Fibroblast of upper back skin (primary cell): ENCODE results near the gene GP9.
A peak's percentile ranks its signal among the peaks of the same experiment; 100 is the strongest.
"Not testable (repeated sequence)": the region's sequence is repeated elsewhere in the genome, so short reads cannot be mapped to it uniquely, and the experiment has no call there.

ENCODE experiments used
- DNase-seq: peaks from one replicate; pipeline ENCODE4 v3.0.0-alpha.2; 2013

Gene GP9

DNA sequence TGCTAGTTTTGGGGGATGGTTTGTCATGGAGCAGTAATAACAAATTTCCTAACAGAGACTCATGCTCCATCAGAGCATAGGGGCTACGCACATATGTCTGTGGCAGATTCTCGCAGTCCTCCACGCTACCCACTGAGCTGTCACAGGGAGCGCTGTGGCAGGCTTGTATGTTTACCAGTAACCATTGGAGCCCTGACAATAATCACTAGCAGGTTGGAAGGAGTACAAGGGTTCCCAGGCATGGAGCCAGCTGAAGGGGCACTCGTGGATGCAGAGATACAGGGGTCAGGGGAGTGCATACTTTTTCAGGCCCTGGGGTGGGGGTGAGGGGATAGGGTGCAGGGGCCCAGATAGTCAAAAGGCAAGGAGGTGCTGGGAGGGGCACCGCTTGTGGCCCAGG is 7.9 kb upstream of the GP9 start:
- no peak for DNase-seq

GRCh38 chr3:129054605-129055104 is 5.9 kb upstream of the GP9 start:
- DNase-seq: no peak

DNA sequence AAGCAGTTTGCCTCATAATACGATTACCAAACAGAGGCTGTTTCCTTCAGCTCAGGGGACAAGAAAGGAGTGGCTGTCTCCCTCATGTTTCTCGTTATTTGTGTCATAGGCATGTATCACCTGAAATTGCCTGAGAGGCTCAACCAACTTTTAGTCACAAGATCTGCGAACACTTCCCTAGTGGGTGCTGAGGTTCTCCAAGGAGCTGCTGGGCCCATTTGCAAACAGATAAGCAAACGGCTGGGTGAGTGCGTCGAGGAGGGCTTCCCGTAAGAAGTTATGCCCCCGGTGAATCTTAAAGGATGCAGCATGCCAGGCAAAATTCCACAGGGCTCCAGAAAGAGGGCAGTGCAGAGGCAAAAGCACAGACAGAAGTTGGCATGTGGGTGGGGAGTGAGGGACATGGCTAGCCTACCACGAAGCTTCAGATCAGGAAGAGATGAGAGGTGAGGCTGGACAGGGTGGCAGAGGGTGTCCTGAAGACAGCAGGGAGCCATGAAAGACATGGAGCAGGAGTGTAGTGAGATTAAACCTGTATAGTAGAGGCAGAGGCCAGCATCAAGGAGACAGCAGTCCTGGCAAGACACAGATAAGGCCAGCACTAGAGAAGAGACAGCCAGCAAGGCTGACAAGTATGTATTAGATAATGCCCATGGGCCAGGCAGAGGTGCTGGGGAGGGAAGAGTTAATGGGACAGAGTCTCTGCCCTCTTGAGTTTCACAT is 4.0 kb upstream of the GP9 start:
- DNase-seq: no peak

DNA sequence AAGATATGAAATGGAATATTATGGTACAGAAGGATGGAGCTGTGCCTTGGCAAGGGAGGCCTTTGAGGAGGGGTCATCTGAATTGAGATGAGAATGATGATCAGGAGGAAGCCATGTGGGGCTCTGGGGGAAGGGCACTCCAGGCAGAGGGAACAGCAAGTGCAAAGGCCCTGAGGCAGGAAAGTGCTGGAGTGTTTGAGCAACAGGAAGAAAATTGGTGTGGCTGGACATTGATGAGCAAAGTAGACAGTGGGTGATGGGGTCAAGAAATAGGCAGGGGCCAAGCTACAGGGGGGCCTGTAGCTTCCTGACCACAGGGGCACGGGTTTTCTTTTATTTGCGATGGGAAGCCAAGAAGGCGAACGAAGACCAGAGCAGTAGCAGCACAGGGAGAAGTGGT is 3.3 kb upstream of the GP9 start:
- no peak for DNase-seq

DNA sequence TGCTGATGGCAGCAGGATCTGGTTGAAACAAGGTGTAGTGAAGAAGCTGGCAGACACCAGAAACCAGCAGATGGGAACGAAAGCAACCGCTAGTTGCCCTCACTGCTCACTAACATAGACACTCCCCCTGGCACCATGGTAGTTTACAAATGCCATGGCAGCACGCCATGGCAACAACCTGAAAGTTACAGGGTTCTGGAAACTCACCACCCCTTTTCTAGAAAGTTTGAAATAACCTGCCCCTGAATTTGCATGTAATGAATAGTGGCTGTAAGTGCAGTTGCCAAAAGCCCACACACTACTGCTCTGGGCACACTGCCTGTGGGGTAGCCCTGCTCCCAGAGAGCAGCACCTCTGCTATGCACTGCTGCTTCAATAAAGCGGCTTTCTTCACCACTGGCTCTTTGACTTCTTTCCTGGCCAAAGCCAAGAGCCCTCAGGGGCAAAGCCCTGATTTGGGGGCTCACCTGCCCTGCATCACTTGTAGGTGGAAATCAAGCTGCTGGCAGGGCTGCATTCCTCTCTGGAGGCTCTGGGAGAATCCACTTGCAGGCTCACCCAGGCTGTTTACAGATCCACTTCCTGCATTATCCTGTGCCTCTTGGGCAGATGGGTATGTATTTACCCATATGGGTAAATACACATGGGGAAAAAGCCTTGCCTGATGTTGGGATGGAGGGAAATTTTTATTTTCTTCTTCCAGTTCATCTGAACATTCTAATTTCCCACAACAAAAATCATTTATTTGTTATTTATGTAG is 2.0 kb upstream of the GP9 start:
- no peak for DNase-seq

DNA sequence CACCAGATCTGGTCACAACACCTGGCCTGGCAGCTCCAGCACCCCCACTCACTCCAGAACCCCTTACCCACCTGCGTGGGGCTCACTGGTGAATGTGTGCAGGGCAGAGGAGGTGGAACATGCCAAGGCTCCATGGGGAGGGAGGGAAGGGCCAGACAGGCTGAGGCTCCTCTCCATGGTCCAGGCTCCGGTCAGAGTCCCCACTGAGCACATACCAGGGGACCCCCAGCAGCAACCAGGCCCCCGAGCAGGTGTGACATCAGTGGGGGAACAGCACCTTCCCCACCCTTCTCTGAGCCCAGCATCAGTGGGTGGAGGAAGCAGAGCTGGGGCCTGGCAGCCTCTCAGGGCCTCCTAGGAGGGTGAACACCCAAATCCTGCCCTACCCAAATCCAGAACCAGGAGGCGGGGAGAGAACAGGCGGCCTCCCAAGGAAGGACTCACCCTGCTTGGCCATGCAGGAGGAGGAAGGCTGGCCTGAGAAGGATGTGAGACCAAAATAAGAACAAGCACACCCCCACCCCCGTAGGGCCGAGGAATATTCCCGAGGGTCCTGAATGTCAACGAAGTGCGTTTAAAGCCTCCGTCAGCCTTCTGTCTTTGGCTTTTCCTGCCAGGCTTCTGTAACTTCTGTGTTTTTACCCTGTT is 1.1 kb upstream of the GP9 start:
- DNase-seq: no peak

- DNase-seq: no peak
Observed at GRCh38 chr3:129061023-129061887, 676 bp downstream of the GP9 start.

GRCh38 chr3:129061888-129062834 is 1.6 kb downstream of the GP9 start:
- DNase-seq: no peak

DNA sequence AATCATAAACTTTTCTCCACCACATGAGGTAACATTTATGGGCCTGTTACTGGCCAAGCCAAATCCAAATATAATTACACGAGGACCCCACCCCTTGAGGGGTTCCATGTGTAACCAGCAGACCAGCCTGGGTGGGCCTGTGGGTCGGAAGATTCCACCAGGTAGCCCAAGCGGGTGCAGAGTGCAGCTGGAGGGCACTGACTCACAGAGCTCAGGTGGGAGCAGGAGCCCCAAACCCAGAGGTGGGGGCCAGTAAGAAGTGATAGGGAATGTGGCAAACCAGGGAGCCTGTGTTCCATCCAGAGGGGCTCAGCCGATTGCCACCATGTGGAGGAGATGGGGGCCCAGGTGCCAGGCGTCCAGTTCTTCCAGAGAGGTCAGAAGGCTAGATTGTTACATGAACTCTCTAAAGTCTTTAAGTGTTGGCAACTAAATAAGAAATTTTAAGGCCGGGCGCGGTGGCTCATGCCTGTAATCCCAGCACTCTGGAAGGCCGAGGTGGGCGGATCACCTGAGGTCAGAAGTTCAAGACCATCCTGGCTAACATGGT is 2.6 kb downstream of the GP9 start:
- no peak for DNase-seq

DNA sequence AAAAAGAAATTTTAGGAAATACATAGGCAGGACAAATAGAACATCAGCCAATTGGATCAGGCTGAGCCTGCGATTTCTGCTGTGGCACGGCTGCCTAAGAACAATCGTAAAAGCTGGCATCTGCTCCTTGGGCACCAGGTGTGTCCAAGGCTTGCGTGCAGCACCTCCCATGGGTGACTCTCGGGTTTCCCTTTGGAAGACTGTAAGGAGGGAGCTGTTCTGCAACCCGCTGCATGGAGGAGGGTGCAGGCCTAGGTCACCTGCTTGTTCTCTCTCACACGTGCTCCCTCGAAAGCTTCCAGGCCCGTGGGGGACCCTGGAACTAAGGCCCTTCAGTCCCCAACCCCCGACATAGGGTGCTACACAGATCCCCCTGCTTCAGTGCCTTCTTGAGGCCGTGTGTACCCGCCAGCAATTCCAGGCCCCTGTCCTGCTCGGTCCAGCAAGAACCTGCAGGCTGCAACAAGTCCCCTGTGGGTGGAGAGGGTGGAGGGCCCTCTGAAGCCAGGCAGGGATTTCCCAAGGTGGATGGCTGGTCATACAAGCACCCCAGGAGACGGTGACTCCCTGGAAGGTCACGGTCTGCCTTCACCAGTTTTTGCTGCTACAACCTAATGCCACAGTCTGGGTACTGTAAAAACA is 3.4 kb downstream of the GP9 start:
- DNase-seq: no peak

DNA sequence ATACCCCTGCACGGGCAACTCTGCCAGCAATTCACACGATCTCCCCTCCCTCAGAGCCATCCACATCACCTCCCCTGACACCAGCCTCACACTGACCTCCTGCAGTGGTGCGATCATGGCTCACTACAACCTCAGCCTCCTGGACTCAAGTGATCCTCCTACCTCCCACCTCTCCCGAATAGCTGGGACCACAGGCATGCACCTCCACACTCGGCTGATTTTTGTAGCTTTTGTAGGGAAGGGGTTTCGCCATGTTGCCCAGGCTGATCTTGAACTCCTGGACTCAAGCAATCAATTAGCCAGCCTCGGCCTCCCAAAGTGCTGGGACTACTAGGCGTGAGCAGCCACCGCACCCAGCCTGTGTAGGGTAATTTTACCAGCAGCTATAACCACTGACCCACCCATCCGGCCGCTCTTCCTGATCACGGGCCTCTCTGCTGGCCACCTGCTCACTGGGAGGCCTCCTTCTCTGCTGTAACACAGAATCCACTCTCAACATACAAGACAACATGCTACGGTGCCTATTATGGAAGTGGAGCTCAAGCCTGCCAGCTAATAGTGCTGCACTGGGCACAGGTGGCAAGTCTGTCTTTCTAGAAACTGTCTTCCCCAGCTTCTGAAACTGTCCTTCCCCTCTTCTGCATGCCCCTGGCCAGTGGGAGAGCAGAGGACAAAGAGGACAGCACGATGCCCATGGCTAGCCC is 4.6 kb downstream of the GP9 start:
- DNase-seq: no peak

GRCh38 chr3:129065720-129066073 is 5.1 kb downstream of the GP9 start:
- DNase-seq: no peak

- not testable (repeated sequence) for DNase-seq
Observed at GRCh38 chr3:129067719-129068118, 7.1 kb downstream of the GP9 start.

DNA sequence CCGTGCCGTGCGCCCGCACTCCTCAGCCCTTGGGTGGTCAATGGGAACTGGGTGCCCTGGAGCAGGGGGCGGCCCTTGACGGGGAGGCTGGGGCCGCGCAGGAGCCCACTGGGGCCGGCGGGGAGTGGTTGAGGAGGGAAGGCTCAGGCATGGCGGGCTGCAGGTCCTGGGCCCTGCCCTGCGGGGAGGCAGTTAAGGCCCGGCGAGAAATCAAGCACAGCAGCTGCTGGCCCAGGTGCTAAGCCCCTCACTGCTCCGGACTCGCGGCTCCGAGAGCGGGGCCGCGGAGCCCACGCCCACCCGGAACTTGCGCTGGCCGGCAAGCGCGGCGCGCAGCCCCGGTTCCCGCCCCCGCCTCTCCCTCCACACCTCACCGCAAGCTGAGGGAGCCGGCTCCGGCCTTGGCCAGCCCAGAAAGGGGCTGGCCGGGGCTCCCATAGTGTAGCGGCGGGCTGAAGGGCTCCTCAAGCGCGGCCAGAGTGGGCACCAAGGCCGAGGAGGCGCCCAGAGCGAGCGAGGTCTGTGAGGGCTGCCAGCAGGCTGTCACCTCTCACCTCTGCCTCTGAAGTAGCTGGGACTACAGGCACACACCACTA is 7.8 kb downstream of the GP9 start:
- DNase-seq: peak; percentile 7

- DNase-seq: not testable (repeated sequence)
Observed at GRCh38 chr3:129069313-129070085, 8.9 kb downstream of the GP9 start.

DNA sequence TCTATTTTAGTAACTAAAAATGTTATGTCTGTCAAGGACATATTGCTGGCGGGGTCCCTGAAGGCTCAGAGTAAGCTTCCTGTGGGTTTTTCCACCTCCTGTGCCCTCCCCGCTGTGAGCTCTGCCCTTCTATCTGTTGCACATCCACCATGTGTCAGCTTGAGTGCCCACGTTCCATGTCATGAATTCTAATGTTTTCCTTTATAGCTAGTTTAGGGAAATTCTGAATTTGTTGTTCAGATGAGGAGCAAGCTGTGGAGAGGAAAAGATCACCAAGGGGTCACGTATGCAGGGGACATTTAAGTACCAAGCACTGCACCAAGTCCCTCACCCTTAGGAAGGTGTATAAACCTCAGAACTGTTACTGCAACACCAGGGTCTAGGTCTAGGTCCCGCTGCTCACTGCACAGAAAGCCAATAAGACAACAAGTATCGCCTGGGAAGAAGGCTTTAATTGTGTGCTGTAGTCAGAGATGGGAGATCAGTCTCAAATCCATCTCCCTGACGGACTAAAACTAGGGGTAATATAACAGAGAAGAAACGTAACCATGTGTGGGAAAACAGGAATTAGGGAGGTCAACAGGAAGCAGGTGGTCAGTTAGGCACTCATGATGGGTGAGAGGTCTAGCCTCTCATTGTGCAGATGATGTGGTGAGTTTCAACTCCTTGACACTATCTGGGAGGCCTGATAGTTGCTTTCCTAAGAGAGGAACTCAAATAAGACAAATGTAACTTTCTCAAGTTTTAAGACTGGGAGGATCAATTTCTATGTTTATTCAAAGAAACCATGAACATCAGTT is 9.7 kb downstream of the GP9 start:
- no peak for DNase-seq

DNA sequence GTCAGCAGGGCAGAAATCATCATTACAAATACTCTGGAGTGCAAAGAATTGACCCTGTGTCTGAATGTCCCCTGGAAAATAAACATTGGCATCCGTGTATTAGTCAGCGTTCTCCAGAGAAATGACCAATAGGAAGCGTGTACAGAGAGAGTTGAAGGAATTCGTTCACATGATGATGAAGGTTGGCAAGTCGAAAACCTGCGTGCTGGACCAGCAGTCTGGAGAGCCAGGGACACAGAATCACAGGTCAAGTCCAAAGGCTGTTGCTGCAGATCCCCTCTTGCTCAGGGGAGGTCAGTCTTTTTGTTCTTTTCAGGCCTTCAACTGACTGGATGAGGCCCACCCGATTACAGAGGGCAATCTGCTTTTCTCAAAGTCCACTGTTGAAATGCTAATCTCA is 16.6 kb downstream of the GP9 start:
- DNase-seq: no peak

- DNase-seq: no peak
Observed at GRCh38 chr3:129078510-129078909, 17.9 kb downstream of the GP9 start.
